Measurements from ENCODE around the gene UNC119. TPM values are rescaled to one million over a fixed set of nuclear protein-coding genes. Genes with fewer than 3 reads are reported as not detected.

The UNC119 gene
- total RNA-seq, 1 donor from 2014 or later = 66.2 TPM

- no peak overlapping the region for H3K4me3 Mint-ChIP-seq
- no peak overlapping the region for H3K27ac Mint-ChIP-seq
- no peaks in the 10 kb centered on the region for H3K27me3 Mint-ChIP-seq (ENCODE audit: low read depth)
- H3K9me3 Mint-ChIP-seq = no peaks in the 10 kb centered on the region
- TF ChIP-seq CTCF (IDR thresholded peaks at IDR 0.05; ENCODE audit: unreplicated experiment) = no peak
- H3K36me3 Mint-ChIP-seq = no peaks in the 10 kb centered on the region
- H3K4me1 Mint-ChIP-seq = peaks cover 6% of the 10 kb centered on the region
- DNase-seq (ENCODE audit: low spot score in 2 of 2, unreplicated experiment in 2 of 2) = no peak
These were observed 21.5 kb downstream of the UNC119 start for GRCh38 chr17:28530926-28531325.

- no peaks in the 10 kb centered on the region for H3K9me3 Mint-ChIP-seq
- no peaks in the 10 kb centered on the region for H3K27me3 Mint-ChIP-seq (ENCODE audit: low read depth)
- H3K4me1 Mint-ChIP-seq = peaks cover 12% of the 10 kb centered on the region
- no peak for DNase-seq (ENCODE audit: low spot score in 2 of 2, unreplicated experiment in 2 of 2)
- no peaks in the 10 kb centered on the region for H3K36me3 Mint-ChIP-seq
- H3K4me3 Mint-ChIP-seq = no peak overlapping the region
- no peak for TF ChIP-seq CTCF (IDR thresholded peaks at IDR 0.05; ENCODE audit: unreplicated experiment)
- no peak overlapping the region for H3K27ac Mint-ChIP-seq
These were observed 22.2 kb downstream of the UNC119 start for GRCh38 chr17:28530250-28530649.

- no peaks in the 10 kb centered on the region for H3K9me3 Mint-ChIP-seq
- no peak for DNase-seq (ENCODE audit: low spot score in 2 of 2, unreplicated experiment in 2 of 2)
- no peak overlapping the region for H3K27ac Mint-ChIP-seq
- H3K27me3 Mint-ChIP-seq (ENCODE audit: low read depth) = no peaks in the 10 kb centered on the region
- no peaks in the 10 kb centered on the region for H3K36me3 Mint-ChIP-seq
- H3K4me1 Mint-ChIP-seq = peaks cover 20% of the 10 kb centered on the region
- no peak overlapping the region for H3K4me3 Mint-ChIP-seq
- TF ChIP-seq CTCF (IDR thresholded peaks at IDR 0.05; ENCODE audit: unreplicated experiment) = no peak
These were observed 23.4 kb downstream of the UNC119 start for GRCh38 chr17:28529013-28529400.

GRCh38 chr17:28528327-28529012 lies 24.0 kb downstream of the UNC119 start:
- no peaks in the 10 kb centered on the region for H3K9me3 Mint-ChIP-seq
- H3K36me3 Mint-ChIP-seq = no peaks in the 10 kb centered on the region
- H3K27ac Mint-ChIP-seq = no peak overlapping the region
- H3K27me3 Mint-ChIP-seq (ENCODE audit: low read depth) = no peaks in the 10 kb centered on the region
- DNase-seq (ENCODE audit: low spot score in 2 of 2, unreplicated experiment in 2 of 2) = no peak
- TF ChIP-seq CTCF (IDR thresholded peaks at IDR 0.05; ENCODE audit: unreplicated experiment) = no peak
- no peak overlapping the region for H3K4me3 Mint-ChIP-seq
- H3K4me1 Mint-ChIP-seq = peaks cover 20% of the 10 kb centered on the region

DNA sequence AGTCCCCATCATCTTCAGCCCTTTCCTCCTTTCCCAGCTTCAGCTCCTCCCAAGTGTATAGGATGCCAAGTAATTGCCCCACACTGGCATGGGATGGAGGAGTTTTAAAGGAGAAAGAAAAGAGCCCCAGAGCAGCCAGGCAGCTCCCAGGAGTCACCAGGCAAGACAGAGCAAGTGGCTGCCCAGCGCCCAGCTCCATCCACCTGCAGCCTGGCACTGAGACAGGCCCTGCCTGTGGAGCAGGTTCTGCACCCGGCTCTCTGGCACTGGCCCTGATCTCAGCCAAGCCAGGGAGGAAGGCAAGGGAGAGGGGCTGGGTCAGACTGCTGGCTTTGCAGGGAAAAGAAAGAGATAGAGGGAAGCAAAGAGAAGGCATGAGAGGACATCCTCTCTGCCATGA lies 24.6 kb downstream of the UNC119 start:
- Mint-ChIP-seq H3K36me3 (no peaks in the 10 kb centered on the region), H3K4me1 (peaks cover 20% of the 10 kb centered on the region), H3K27me3 (ENCODE audit: low read depth) (no peaks in the 10 kb centered on the region), H3K27ac (no peak overlapping the region), H3K4me3 (no peak overlapping the region), H3K9me3 (no peaks in the 10 kb centered on the region)
- DNase-seq (ENCODE audit: low spot score in 2 of 2, unreplicated experiment in 2 of 2) = no peak
- no peak for TF ChIP-seq CTCF (IDR thresholded peaks at IDR 0.05; ENCODE audit: unreplicated experiment)

All from mesothelial cell of epicardium (in vitro differentiated cells).